NT2/D1 (cell line): ENCODE measurements around the gene SESTD1.

Experiments
- SUZ12 ChIP-seq: IDR thresholded peaks from 2 replicates; pipeline ENCODE4 v1.6.1; 2011; ENCODE audit not compliant: insufficient read length, insufficient read depth; ENCODE audit errors: extremely low read depth
- YY1 ChIP-seq: IDR thresholded peaks from 2 replicates; pipeline ENCODE4 v1.6.1; 2011; ENCODE audit not compliant: insufficient read length, insufficient read depth

GRCh38 chr2:179239195-179239594 is 25.4 kb downstream of the SESTD1 start:
- TF ChIP-seq SUZ12 (no peak), YY1 (no peak)
